Right kidney (tissue), 1 donor: ENCODE results near the gene HNRNPA1.
"Not testable (repeated sequence)": the region's sequence is repeated elsewhere in the genome, so short reads cannot be mapped to it uniquely, and the experiment has no call there.

Source experiments
- DNase-seq: peaks from one replicate; pipeline ENCODE4 v3.0.0-alpha.2; 2016

HNRNPA1 gene

DNA sequence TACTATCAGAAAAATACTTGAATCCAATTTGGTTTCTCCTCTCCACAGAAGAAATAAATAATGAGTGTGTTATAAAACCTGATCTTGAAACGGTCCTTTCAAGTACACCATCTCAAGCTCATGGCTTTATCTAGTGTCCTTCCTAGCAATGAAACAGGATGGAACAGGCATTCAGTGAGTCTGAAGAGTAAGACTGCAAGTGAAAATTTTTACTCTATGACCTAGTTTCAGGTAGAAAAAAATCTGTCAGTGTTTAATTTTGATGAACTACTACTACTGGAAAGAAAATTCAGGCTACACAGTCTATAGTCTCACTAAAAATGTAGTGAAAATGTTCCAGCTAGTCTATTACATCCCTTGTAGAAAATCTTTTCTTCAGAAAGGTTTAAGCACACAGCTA lies 8.3 kb upstream of the HNRNPA1 start:
- no peak for DNase-seq

DNA sequence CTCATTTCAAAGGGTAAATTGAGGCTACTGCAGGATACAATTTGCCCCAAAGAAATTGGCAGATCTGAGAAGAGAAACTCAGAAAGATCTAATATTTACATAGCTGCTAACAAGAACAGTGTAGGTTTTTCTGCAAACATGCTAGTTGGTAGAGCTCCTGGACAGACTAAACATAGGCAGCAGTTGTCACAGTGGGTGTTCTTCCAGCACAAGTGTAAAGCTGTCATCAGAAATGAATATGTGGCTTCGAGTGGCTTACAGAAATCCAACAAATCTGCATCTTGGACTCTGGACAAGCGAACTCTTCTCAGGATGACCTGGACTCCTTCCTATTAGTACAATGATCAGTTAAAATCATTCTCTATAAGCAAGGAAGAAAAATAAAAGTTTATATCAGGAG lies 6.5 kb upstream of the HNRNPA1 start:
- no peak for DNase-seq

DNA sequence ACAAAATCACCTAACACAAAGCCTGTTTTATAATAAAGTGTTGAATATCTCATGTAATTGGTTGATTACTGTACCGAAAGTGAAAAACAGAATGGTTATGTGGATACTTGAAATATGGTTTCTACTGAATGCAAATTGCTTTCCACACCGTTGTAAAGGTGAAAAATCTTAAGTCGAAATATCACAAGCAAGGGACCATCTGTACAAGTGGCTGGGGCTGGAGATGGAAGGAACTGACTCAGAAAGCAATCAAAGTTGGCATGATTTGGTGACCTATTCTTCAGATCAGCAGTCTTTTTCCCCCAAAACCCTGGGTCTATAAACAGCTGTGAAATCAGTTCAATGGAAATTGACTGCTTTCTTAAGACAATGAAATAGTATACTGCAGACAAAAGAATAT lies 4.2 kb upstream of the HNRNPA1 start:
- DNase-seq: no peak

DNA sequence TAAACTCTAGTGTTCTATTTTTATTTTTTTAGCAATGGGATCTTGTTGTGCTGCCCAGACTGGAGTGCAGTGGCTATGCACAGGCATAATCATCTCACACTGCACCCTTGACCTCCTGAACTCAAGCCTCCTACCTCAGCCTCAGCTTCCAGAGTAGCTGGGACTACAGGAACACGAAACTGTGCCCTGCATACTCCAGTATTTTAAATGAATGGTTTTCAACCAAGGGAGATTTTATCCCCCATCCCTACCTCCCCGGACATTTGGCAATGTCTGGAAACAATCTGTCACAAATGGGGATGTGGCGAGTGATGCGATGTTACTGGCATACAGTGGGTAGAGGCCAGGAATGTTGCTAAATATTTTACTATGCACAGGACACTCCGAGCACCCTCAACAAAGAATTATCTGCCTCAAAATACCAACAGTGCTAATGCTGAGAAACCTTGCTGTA lies 2.7 kb upstream of the HNRNPA1 start:
- no peak for DNase-seq

DNA sequence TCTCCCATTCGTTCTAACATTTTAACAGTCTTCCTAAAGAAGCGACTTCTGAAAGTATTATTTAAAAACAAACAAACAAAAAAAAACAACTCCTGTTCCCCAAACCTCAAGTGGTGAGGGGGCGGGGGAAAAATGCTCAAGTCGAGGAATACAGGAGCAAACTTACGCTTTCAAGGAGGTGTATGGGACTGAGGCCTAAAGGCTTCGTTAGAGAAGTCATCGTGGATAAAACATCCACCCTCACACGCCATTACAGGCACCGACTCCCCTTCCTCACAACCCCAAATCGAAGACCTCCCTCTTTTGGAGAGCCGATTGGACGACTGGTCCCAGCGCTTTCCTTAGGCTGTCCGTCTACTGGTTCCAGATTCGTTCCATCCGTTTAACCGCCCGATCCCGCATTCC lies 1.3 kb upstream of the HNRNPA1 start:
- peak; percentile 83 for DNase-seq

DNA sequence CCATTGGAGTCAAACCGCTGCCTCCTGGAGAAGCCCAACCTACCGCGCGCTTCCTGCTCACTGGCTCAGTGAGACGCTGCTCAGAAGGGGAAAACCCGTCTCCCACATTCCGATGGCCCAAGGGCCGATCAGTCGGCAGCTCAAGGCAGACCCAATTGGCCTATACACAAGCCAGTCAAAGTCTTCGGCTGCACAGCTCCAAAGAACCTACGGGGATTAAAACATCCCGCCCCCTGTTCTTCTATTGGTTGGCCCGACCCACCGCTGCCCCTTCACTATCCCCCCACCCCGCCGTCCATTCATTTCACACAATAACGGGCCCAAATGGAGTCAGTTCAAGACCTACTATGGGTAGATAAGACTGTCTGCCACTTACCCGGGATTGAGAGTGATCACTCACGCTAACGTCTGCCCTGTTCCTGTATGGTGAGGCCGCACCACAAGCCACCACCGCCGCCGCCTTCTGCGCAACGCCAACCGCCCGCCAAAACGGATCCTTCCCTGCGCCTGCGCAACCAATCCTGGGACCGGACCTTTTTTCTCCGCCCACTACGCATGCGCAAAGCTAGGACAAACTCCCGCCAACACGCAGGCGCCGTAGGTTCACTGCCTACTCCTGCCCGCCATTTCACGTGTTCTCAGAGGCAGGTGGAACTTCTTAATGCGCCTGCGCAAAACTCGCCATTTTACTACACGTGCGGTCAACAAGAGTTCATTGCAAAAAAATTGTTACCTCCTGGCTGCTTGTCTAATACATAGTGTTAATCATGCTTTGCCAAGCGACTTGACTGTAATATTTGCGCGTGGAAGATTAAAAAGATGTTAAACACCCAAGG lies 676 bp upstream of the HNRNPA1 start, which contains the start of gene CBX5:
CBX5 (minus strand) TSS at position 491 of the 836 bp plus-strand sequence. CDS start 22,472 bp downstream, outside the sequence.
- DNase-seq: peak; percentile 100

DNA sequence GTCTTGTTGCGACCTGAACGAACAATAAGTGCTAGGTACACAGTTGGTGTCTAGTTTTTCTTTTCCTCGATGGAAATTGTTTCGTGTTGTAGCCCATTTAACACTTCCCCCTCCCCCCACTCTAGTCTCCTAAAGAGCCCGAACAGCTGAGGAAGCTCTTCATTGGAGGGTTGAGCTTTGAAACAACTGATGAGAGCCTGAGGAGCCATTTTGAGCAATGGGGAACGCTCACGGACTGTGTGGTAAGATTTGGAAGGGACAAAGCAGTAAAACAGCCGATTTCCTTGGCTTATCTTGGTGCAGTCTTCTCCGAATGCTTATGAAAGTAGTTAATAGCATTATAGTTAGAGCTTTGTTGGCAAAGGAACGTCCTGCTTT lies 724 bp downstream of the HNRNPA1 start:
- not testable (repeated sequence) for DNase-seq

DNA sequence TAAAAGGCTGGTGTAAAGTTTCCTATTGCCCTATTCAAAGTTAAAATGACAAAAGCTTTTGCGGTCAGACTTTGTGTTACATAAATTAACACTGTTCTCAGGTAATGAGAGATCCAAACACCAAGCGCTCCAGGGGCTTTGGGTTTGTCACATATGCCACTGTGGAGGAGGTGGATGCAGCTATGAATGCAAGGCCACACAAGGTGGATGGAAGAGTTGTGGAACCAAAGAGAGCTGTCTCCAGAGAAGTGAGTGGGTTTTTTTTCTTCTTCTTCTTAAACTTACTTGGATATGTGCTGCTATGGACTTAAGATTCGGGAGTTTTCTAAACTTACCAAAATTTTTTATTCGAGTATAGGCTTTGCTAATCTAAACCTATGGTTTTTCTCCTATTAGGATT lies 1.2 kb downstream of the HNRNPA1 start:
- not testable (repeated sequence) for DNase-seq

DNA sequence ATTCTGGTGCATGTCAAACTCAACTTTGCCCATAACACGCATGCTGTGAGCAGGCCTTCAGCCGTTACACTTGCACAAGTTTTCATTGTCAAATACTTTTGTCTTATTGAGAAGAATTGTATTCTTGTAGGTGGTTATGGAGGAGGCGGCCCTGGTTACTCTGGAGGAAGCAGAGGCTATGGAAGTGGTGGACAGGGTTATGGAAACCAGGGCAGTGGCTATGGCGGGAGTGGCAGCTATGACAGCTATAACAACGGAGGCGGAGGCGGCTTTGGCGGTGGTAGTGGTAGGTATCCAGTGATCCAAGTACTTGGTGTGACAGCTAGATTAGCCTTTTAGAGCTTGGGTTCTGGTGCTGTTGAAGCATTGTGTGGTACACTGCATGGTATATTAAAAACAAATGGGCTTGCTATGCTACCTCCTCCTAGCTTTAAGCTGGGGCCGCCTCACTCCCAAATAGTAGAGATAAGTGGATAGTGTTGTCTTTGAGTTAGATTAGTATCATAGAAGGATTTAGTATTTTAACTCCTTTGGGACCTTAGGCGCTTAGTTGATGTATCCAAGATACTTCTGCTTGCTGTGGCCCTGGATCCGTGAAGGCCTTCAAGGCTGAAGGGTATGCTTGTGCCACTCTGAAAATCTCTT lies 2.5 kb downstream of the HNRNPA1 start:
- no peak for DNase-seq

DNA sequence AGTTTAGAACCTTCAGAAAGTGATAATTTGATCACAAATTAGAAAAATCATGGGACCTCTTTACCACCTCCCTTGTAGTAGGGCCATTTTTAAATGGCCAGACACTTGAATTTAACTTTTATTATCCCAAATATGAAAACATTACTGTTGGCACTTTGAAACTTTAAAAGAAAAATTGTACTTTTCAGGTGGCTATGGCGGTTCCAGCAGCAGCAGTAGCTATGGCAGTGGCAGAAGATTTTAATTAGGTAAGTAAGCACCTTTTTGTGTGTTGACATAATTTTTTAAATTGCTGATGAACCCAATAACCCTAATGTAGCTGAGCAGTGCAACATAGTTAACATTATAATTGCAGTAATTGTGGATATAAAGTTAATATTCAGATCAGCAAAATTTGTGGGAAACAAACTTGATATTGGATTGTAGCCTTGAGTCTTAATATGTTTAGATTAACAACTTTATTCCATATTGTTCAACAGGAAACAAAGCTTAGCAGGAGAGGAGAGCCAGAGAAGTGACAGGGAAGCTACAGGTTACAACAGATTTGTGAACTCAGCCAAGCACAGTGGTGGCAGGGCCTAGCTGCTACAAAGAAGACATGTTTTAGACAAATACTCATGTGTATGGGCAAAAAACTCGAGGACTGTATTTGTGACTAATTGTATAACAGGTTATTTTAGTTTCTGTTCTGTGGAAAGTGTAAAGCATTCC lies 3.7 kb downstream of the HNRNPA1 start:
- DNase-seq: not testable (repeated sequence)

DNA sequence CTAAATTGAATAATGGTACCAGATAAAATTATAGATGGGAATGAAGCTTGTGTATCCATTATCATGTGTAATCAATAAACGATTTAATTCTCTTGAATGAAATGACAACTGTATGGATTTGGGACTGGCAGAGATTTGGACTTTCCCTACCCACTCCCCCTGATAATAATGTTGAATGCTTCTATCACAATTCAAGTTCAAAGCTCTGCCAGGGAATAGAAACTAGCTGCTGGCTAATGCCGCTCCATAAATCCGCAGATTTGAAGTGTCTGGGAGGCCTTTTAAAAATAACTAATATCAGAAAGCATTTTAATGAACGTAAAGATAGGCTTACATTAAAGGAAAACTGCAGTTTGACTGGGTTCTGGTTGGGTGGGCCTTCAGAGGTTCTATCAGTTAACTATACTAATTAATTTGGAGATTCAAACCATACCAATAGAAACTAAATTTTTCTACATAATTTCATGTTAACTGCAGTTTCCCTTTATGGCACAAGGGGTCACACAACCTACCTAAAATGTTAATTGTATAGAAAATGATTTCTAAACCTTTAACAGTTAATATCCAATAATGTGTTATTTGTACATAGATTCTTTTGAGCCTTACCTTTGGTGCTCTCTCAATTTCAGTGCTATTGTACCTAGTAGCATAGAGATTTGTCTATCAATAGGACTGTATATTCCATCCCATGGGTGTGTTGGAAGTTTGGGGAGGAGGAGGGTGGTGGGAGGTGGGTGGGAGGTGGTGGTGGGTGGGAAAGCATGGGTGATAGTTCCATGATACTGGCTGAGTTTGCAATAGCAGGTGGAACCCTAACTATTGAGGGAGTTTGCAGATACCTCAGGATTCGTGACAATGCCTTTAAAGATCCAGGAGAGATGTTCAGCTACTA lies 4.9 kb downstream of the HNRNPA1 start:
- DNase-seq: no peak

DNA sequence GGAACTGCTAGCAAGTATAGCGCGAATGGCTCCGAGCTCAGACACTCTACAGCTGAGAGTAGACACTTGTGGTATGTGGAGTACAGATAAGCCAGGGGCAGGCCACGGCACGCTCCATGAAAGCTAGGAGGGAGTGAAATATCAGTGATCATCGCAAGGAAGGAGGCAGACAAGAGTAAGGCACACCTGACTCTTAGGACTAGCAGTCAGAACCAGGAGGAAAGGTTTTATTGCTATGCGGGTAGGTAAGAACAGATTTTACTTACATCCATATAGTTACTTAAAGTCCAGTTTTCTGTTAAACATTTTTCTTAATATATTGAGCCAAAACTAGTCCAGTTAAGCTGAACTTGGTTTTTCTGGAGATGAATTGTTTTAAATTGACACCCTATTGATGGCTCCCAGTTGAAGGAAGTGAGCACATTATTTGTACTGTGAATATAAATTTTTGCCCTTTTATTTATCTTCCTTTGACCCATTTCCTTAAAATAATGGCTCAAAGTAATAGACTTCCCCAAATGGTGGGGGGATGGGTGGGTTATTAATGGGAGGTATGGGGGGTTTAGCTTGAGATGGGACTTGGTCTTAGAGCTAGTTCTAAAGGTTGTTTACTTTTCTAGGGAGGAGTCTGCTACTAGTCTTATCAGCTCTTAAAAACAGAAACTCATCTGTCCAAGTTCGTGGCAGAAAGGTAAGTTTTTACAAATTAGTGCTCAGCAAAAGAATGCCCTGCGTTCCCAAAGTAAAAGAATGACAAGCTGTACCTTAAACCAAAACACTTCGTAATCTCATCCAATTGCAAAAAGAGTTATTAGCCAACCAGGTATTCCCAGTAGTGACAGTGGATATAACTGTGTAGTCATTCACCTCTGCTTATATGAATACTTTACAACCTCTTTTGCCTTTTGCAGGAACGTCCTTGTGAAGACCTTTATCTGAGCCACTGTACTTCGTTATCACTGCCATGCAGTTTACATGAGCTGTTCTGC lies 5.8 kb downstream of the HNRNPA1 start:
- no peak for DNase-seq

DNA sequence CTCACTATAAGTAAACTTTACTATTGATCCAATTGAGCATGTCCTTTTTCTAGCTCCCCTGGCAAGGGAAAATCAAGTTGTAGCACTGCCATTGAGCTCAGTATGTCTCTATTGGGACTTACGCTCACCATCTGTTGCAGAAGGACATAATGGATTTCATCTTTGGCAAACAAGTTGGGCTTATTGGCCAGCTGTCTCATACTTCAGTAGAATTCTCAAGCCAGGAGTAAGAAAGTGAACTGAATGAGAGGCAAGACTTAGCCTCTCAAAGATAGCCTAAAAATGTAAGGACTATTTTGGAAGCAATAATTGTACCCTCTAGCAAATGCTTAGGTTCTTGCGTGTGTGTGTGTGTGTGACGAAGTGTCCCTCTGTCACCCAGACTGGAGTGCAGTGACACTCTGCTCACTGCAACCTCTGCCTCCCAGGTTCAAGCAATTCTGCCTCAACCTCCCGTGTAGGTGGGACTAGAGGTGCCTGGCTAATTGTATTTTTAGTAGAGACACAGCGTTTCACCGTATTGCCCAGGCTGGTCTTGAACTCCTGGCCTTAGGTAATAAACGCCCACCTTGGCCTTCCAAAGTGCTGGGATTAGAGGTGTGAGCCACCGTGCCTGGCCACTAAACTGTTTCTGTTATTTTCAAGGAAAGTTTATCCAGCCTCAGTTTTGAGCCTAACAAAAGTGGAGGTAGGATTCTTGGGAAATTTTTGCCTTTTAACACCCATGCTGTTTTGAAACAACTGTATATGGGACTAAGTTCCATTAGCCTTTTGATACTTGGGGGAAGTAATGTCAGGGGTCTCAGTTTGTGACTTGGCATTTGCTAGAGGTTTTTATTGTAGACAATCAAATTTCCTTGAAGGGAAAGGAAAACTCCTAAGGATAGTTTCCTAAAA lies 7.0 kb downstream of the HNRNPA1 start:
- DNase-seq: no peak

DNA sequence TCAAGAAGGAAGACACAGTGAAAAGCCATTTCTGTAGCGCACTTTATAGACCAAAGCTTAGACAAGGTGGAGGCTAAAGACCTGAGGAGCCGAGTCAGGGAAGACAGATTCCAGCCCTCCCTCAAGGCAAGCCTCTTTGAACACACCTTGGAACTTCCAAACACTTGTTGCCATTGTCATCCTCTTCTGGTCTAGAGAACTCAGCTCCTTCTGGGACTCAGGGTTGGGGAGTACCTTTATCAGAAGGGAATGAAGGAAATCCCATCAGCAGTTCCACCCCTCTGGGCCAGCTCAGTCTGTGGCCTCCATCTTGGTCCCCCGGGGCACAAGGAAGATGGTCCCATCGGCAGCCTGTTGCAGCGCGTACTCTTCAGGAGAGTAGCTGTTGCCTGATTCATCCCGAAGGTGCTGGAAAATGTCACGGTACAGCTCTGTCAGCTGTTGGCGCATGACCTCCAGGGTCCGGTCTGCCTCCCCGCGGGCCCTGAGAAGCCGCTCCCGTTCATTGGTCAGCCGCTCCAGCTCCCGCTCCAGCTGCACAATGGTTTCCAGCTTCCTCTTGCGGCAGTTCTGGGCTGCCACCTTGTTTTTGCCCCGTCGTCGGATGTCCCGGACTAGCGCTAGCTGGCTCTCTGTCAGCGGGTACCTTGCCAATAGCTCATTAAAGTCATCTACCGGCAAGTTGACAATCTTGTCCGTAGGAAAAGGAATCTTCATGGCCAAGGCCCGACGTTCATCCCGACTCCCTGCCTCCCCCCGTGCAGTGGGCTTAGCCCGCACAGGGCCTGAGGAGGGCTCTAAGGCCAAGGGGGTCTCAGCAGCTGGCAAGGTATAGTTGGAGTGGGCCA lies 11.8 kb downstream of the HNRNPA1 start:
- no peak for DNase-seq

DNA sequence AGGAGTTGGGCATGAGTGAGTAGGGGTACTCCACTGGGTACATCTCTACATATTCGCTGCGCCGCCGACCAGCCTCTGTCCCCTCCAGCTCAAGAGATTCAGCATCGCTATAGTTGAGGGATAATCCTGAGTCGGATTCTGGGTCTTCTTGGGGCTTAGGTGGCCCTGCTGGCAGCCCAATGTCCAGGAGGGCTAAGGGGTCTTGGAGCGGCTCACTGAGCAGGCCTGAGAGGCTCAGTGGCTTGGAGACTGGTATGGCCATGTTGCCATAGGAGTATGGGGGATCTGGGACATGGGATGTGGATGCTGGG lies 12.4 kb downstream of the HNRNPA1 start:
- no peak for DNase-seq

DNA sequence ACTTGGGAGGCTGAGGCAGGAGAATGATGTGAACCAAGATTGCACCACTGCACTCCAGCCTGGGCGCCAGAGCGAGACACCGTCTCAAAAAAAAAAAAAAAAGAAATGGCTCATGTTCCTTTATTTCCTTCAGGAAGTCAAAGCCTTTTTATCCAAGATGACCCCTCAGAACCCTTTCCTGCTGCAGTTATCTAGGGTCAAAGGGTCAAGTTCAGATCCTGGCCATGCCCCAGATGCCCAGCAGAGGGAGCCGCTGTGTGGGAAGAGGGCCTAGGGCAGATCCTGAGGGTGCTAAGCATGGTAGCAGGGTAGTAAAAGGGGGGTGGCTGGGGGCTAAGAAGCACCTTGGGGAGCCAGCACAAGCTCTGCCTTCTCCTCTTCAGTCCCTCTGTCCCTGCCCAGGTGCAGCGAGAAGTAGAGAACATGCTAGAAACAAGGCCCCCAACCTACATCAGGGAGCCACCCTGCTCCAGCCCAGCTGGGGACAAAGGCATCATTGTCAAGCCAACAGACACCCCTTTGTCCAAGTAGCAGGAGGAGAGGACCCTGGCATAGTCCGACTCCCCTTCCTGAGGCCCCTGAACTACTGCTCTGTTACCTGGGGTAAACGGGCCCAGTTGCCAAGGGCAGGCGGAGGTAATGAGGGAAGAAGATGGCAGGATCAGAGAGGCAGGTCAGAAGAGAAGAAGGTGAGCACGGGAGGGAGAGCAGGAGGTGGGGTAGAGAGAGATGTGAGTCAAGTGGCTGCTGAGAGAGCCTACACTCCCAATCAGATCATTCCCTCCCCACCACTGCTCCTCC lies 13.8 kb downstream of the HNRNPA1 start:
- DNase-seq: no peak

DNA sequence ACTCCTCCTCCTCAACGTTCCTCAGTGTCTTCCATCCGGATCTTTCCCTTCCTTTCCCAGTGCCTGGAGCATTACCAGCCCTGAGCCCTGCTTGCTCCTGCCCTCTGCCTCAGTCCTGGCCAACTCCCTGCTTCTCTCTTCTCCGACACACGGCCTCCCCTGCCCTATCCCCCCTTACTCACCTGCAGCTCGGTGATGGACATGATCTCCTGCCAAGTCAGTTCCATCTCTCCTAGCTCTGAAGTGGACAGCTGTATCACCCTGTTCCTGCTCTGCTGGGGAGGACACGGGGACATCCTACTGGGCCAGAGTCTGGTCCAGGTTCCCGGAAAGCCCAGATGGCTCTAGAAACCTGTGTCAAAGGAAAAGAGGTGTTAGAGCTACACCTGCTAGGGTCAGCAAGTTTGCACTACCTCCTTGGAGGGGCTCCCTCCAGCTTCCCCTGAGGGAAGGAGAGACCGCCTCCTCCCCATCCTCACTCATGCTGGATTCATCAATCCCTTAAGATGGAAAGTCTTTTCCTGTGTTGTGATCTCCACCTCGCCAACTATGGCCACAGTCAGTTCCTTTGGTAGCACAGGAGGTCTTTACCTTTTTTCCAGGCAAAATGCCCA lies 14.5 kb downstream of the HNRNPA1 start:
- DNase-seq: no peak
